Breast epithelium (tissue), 4 donors: Measurements from ENCODE around the gene ANAPC4. TPM values are rescaled to one million over a fixed set of nuclear protein-coding genes. Genes with fewer than 3 reads are reported as not detected.
A peak's percentile ranks its signal among the peaks of the same experiment; 100 is the strongest.

Experiments
- DNase-seq, 2 donors: peaks; one replicate each; pipeline ENCODE4 v3.0.0-alpha.2; 2019; ENCODE audit warnings: low spot score in 2 of 2
- H3K27ac ChIP-seq, 2 donors: fragments of 200-600 bp; sonication (generic) in 1 of 2; one replicate each; pipeline ENCODE4 v1.5.1; 2016 to 2019; ENCODE audit warnings: mild to moderate bottlenecking in 1 of 2
- H3K27me3 ChIP-seq, 2 donors: fragments of 200-600 bp; sonication (generic) in 1 of 2; one replicate each; pipeline versions ENCODE4 v1.5.1 to v1.6.0; 2017 to 2019; ENCODE audit warnings: control low read depth in 1 of 2, mild to moderate bottlenecking in 1 of 2
- H3K36me3 ChIP-seq: fragments of 200-600 bp; one replicate; pipeline ENCODE4 v1.5.1; 2019
- H3K4me1 ChIP-seq, 2 donors: fragments of 200-600 bp; sonication (generic); one replicate each; pipeline ENCODE4 v1.5.1; 2016 to 2019; ENCODE audit warnings: control low read depth in 1 of 2
- H3K4me3 ChIP-seq, 3 donors: fragments of 200-600 bp; sonication (generic); 1 replicate in 2 of 3; 2 replicates in 1 of 3; pipeline ENCODE4 v1.5.1; 2016 to 2019; ENCODE audit warnings: mild to moderate bottlenecking in 3 of 3, moderate library complexity in 2 of 3
- H3K9me3 ChIP-seq, 2 donors: fragments of 200-600 bp; sonication (generic) in 1 of 2; one replicate each; pipeline ENCODE4 v1.5.1; 2016 to 2019; ENCODE audit warnings: control low read depth in 1 of 2
- CTCF ChIP-seq, 3 donors: fragments of 450-650 bp; IDR thresholded peaks; one replicate each; pipeline ENCODE4 v1.5.1; 2016 to 2017; ENCODE audit warnings: antibody characterized with exemption in 3 of 3, mild to moderate bottlenecking in 3 of 3, moderate library complexity in 3 of 3
- POLR2A ChIP-seq: fragments of 450-650 bp; IDR thresholded peaks from one replicate; pipeline ENCODE4 v1.6.1; 2016; ENCODE audit warnings: antibody characterized with exemption, mild to moderate bottlenecking, moderate library complexity
- POLR2AphosphoS5 ChIP-seq, 3 donors: sonication (generic); formaldehyde crosslinking; IDR thresholded peaks; one replicate each; pipeline ENCODE4 v1.6.1; 2017; ENCODE audit warnings: antibody characterized with exemption in 3 of 3
- intact Hi-C: fragments of 100-400 bp; cut with DNase I; formaldehyde crosslinking; loops from one replicate; pipeline ENCODE4 v1.15.1; 2023; ENCODE audit warnings: low total_unique reads
- total RNA-seq, 3 donors: library from RNA; depleted of rRNA; stranded (reverse); fragments of >200 nt; gene quantifications; one replicate each; pipeline ENCODE4 v1.1.0, GENCODE V29; 2016

ANAPC4 gene
- total RNA-seq, 3 donors from 2014 or later, result 34.6 to 59.7 (median 36.1) TPM

GRCh38 chr4:25427871-25428270, 50.8 kb downstream of the ANAPC4 start:
- no peaks in the 10 kb centered on the region for H3K27me3 ChIP-seq
- intact Hi-C loops, result no loop called here
- TF ChIP-seq POLR2A (no peak), CTCF (IDR thresholded peaks at IDR 0.05) (no peak), POLR2AphosphoS5 (IDR thresholded peaks at IDR 0.05) (no peak)
- H3K4me3 ChIP-seq, result no peak overlapping the region
- no peaks in the 10 kb centered on the region for H3K36me3 ChIP-seq
- no peak for DNase-seq
- H3K27ac ChIP-seq, result no peak overlapping the region
- H3K4me1 ChIP-seq, result no peaks in the 10 kb centered on the region
- H3K9me3 ChIP-seq, result no peaks in the 10 kb centered on the region

GRCh38 chr4:25430630-25431029, 53.6 kb downstream of the ANAPC4 start:
- no peaks in the 10 kb centered on the region for H3K36me3 ChIP-seq
- no peak overlapping the region for H3K4me3 ChIP-seq
- intact Hi-C loops, result no loop called here
- no peaks in the 10 kb centered on the region for H3K4me1 ChIP-seq
- H3K27me3 ChIP-seq, result no peaks in the 10 kb centered on the region
- no peaks in the 10 kb centered on the region for H3K9me3 ChIP-seq
- no peak for TF ChIP-seq CTCF (IDR thresholded peaks at IDR 0.05)
- TF ChIP-seq POLR2AphosphoS5 (IDR thresholded peaks at IDR 0.05), result no peak
- TF ChIP-seq POLR2A, result no peak
- H3K27ac ChIP-seq, result no peak overlapping the region
- no peak for DNase-seq

GRCh38 chr4:25433966-25434827, 57.1 kb downstream of the ANAPC4 start:
- no peaks in the 10 kb centered on the region for H3K9me3 ChIP-seq
- intact Hi-C loops, result no loop called here
- no peak for DNase-seq
- H3K27ac ChIP-seq, result no peak overlapping the region
- no peak overlapping the region for H3K4me3 ChIP-seq
- no peaks in the 10 kb centered on the region for H3K27me3 ChIP-seq
- H3K4me1 ChIP-seq, result no peaks in the 10 kb centered on the region
- TF ChIP-seq CTCF (IDR thresholded peaks at IDR 0.05), result no peak
- no peak for TF ChIP-seq POLR2A
- TF ChIP-seq POLR2AphosphoS5 (IDR thresholded peaks at IDR 0.05), result no peak
- H3K36me3 ChIP-seq, result no peaks in the 10 kb centered on the region

- no peak for DNase-seq
- TF ChIP-seq CTCF (IDR thresholded peaks at IDR 0.05) (no peak), POLR2A (no peak), POLR2AphosphoS5 (IDR thresholded peaks at IDR 0.05) (no peak)
- H3K27me3 ChIP-seq, result no peaks in the 10 kb centered on the region
- H3K9me3 ChIP-seq, result no peaks in the 10 kb centered on the region
- H3K36me3 ChIP-seq, result no peaks in the 10 kb centered on the region
- no peaks in the 10 kb centered on the region for H3K4me1 ChIP-seq
- no peak overlapping the region for H3K27ac ChIP-seq
- no peak overlapping the region for H3K4me3 ChIP-seq
- intact Hi-C loops, result no loop called here
Measured at GRCh38 chr4:25437926-25438325, 60.9 kb downstream of the ANAPC4 start.

- peak in 1 of 2 donors; percentile 41 for DNase-seq
- Histone ChIP-seq H3K9me3 (no peaks in the 10 kb centered on the region), H3K27ac (no peak overlapping the region), H3K36me3 (no peaks in the 10 kb centered on the region), H3K4me3 (no peak overlapping the region), H3K4me1 (no peaks in the 10 kb centered on the region), H3K27me3 (no peaks in the 10 kb centered on the region)
- intact Hi-C loops, result loop anchor here (5.0 kb wide), 1 partner anchor 327 kb away; no protein-coding TSS in a partner anchor
- no peak for TF ChIP-seq POLR2A
- TF ChIP-seq POLR2AphosphoS5 (IDR thresholded peaks at IDR 0.05), result no peak
- peak; percentile 35 to 69 (median 55) for TF ChIP-seq CTCF (IDR thresholded peaks at IDR 0.05)
Measured at GRCh38 chr4:25439918-25440477, 62.9 kb downstream of the ANAPC4 start.
